GM12891 (cell line): Measurements from ENCODE around the gene PDS5A. TPM values are rescaled to one million over a fixed set of nuclear protein-coding genes. Genes with fewer than 3 reads are reported as not detected.
"Not testable (repeated sequence)": the region's sequence is repeated elsewhere in the genome, so short reads cannot be mapped to it uniquely, and the experiment has no call there.

ENCODE experiments used
- DNase-seq: peaks from one replicate; pipeline ENCODE4 v3.0.0; 2011; ENCODE audit warnings: low spot score; ENCODE audit not compliant: insufficient read length
- FAIRE-seq: peaks from 2 replicates; lab custom pipeline; 2011; peaks lifted over from hg19 to GRCh38; lab: Jason Lieb, UNC
- PAX5 ChIP-seq: IDR thresholded peaks from 2 replicates; pipeline ENCODE4 v1.6.1; 2011; ENCODE audit warnings: low read length, moderate library complexity, mild to moderate bottlenecking; ENCODE audit not compliant: insufficient read depth, severe bottlenecking
- POLR2A ChIP-seq: IDR thresholded peaks from 2 replicates; pipeline ENCODE4 v1.6.1; 2011; ENCODE audit warnings: low read depth, low read length, control low read depth
- POLR2AphosphoS5 ChIP-seq: IDR thresholded peaks from 2 replicates; pipeline ENCODE4 v1.6.1; 2011; ENCODE audit warnings: low read depth, low read length, control low read depth
- POU2F2 ChIP-seq: IDR thresholded peaks from 2 replicates; pipeline ENCODE4 v1.6.1; 2011; ENCODE audit warnings: low read depth, mild to moderate bottlenecking, control low read depth, low read length, moderate library complexity
- SPI1 ChIP-seq: IDR thresholded peaks from 2 replicates; pipeline ENCODE4 v1.6.1; 2011; ENCODE audit warnings: low read depth, low read length, control low read depth
- TAF1 ChIP-seq: IDR thresholded peaks from 2 replicates; pipeline ENCODE4 v1.6.1; 2011; ENCODE audit warnings: low read depth, low read length, control low read depth
- polyA plus RNA-seq: library from polyadenylated mRNA; unstranded; fragments of >200 nt; gene quantifications from one replicate; pipeline ENCODE4 v1.2.1, GENCODE V29; 2012; ENCODE audit warnings: low read depth, missing spikeins, inconsistent platforms; ENCODE audit not compliant: missing spikeins

PDS5A gene
- 23.5 TPM for polyA plus RNA-seq

GRCh38 chr4:39977489-39978377 is at the start of gene PDS5A:
TSS of gene PDS5A (minus strand) at chr4:39977911. CDS start at chr4:39976577, 1,334 bp downstream.
- TF ChIP-seq PAX5 = peak; percentile 63
- TF ChIP-seq POLR2A = no peak; the same call in 1 of the 2 replicates
- FAIRE-seq = peak; percentile 99
- peak; percentile 91 for DNase-seq

GRCh38 chr4:40024049-40024448 is 46.3 kb upstream of the PDS5A start:
- FAIRE-seq = not testable (repeated sequence)

GRCh38 chr4:40021116-40021515 is 43.4 kb upstream of the PDS5A start:
- not testable (repeated sequence) for DNase-seq, FAIRE-seq

More at GRCh38 chr4:40024049-40024448, 46.3 kb upstream of the PDS5A start:
- not testable (repeated sequence) for DNase-seq

GRCh38 chr4:40020221-40020620 is 42.5 kb upstream of the PDS5A start:
- TF ChIP-seq PAX5 (no peak), SPI1 (no peak), POU2F2 (no peak), TAF1 (no peak), POLR2AphosphoS5 (no peak), POLR2A (no peak)
- no peak for FAIRE-seq

GRCh38 chr4:40016007-40016406 is 38.3 kb upstream of the PDS5A start:
- no peak for TF ChIP-seq PAX5
- no peak for TF ChIP-seq POLR2A
- TF ChIP-seq POLR2AphosphoS5 = no peak
- no peak for TF ChIP-seq SPI1
- no peak for TF ChIP-seq POU2F2
- no peak for TF ChIP-seq TAF1
- DNase-seq (no peak), FAIRE-seq (no peak)

More at GRCh38 chr4:40020221-40020620, 42.5 kb upstream of the PDS5A start:
- no peak for DNase-seq

- DNase-seq = no peak
- FAIRE-seq = peak; percentile 20
- TF ChIP-seq SPI1 (peak; percentile 84), POLR2AphosphoS5 (no peak)
Observed at GRCh38 chr4:40003986-40004385, 26.3 kb upstream of the PDS5A start.

- TF ChIP-seq POU2F2 (no peak), PAX5 (no peak), TAF1 (no peak), SPI1 (no peak), POLR2A (no peak), POLR2AphosphoS5 (no peak)
- FAIRE-seq (no peak), DNase-seq (no peak)
Observed at GRCh38 chr4:40000711-40001110, 23.0 kb upstream of the PDS5A start.

- DNase-seq = no peak
- no peak for FAIRE-seq
- TF ChIP-seq POLR2AphosphoS5 = no peak
- TF ChIP-seq PAX5 = no peak
- TF ChIP-seq SPI1 = no peak
- no peak for TF ChIP-seq TAF1
- TF ChIP-seq POU2F2 = no peak
- no peak for TF ChIP-seq POLR2A
Observed at GRCh38 chr4:39998659-39999345, 21.1 kb upstream of the PDS5A start.

GRCh38 chr4:39996811-39997210 is 19.1 kb upstream of the PDS5A start:
- no peak for FAIRE-seq
- no peak for TF ChIP-seq POLR2A
- TF ChIP-seq POLR2AphosphoS5 = no peak
- DNase-seq = no peak

GRCh38 chr4:39994406-39994805 is 16.7 kb upstream of the PDS5A start:
- DNase-seq (no peak), FAIRE-seq (no peak)
- TF ChIP-seq PAX5 (no peak), SPI1 (no peak), TAF1 (no peak), POLR2A (no peak), POU2F2 (no peak), POLR2AphosphoS5 (no peak)

GRCh38 chr4:39989381-39989780 is 11.7 kb upstream of the PDS5A start:
- DNase-seq, FAIRE-seq: not testable (repeated sequence)
